IPS DF 6.9 (cell line): ENCODE measurements around the gene LGALS8.
A peak's percentile ranks its signal among the peaks of the same experiment; 100 is the strongest.

Experiments used
- DNase-seq: peaks from one replicate; pipeline ENCODE4 v3.0.0-alpha.2; 2013; ENCODE audit warnings: low read depth, low spot score
- H3K27ac ChIP-seq: one replicate; pipeline ENCODE4 v1.5.1; 2013; ENCODE audit warnings: low read length, control low read depth
- H3K27me3 ChIP-seq: 2 replicates; pipeline ENCODE4 v1.6.1; 2013; ENCODE audit warnings: mild to moderate bottlenecking, low read length; ENCODE audit not compliant: control insufficient read depth, insufficient read depth
- H3K36me3 ChIP-seq: 2 replicates; pipeline ENCODE4 v1.6.1; 2013; ENCODE audit warnings: low read length; ENCODE audit not compliant: control insufficient read depth, insufficient read depth
- H3K4me1 ChIP-seq: 2 replicates; pipeline ENCODE4 v1.6.1; 2013; ENCODE audit warnings: low read length; ENCODE audit not compliant: control insufficient read depth, insufficient read depth
- H3K4me3 ChIP-seq: 2 replicates; pipeline ENCODE4 v1.5.1; 2013; ENCODE audit warnings: mild to moderate bottlenecking, low read length
- H3K9me3 ChIP-seq: 2 replicates; pipeline ENCODE4 v1.6.1; 2013; ENCODE audit warnings: low read length, inconsistent platforms; ENCODE audit not compliant: control insufficient read depth, insufficient read depth
- WGBS: extraction: QIAGEN DNeasy Blood & Tissue Kit; methylation state at CpG from one replicate; pipeline ENCODE4 v1.1.7; 2013; ENCODE audit warnings: mixed read lengths, missing lambda C conversion rate; ENCODE audit not compliant: insufficient read length, insufficient coverage; 5-methylcytosine and 5-hydroxymethylcytosine counted together

The LGALS8 gene

DNA sequence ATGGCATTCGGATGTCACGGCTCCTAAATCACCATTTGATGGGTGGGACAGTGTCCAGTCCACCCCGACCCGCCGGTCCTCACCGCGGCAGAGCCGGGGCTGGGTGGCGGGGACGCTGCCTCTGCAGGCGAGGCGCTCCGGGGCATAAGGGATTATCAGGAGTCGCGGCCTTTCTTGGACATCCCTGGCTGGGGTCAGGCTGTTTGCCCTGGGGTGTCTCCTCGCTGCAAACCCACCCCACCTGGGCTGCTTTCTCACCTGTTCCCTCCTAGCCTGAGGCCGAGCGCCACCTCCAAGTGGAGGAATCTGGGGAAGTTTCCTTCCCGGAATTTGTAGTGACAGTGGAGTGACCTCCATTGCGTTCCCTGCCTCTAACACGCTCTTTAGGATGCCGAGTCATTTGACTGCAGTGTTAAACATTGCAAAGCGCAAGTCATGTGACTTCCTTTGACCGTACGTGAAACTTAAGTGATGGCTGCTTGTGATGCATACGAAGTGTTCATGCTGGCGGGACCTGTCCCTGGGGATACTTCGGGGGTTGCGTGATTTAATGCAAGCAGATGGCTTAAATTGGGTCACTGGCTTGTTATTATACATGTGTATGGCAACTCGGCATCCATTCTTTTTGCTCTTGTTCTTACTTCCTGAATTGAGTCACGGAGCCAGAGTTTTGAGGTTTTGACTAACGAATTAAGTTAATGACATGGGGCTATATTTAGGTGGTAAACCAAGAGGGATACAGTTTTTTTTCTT, 536 bp downstream of the LGALS8 start:
- Histone ChIP-seq H3K4me3 (peak overlapping the region; percentile 85), H3K36me3 (no peaks in the 10 kb centered on the region), H3K27me3 (0 out of 2 replicates have a peak, but pooled peaks cover 2% of the 10 kb centered on the region), H3K4me1 (peaks cover 2% of the 10 kb centered on the region; the same call in 1 of the 2 replicates), H3K27ac (no peak overlapping the region), H3K9me3 (no peaks in the 10 kb centered on the region)
- WGBS = no CpG with 5 or more reads among the region's 32 CpGs
- no peak for DNase-seq

DNA sequence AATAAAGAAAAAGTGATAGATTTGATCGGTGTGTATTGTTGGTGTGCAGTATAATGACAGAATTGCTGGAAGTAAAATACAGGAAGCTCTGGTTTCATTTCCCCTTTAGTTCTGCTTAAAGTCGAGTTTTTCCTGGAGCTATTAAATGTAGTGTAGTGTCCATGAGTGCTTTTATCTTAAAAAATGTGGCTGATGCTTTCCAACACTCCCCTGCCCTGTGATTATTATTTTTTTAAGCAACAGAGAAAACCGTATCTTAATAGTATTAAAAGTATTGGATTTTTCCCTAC, 1.1 kb downstream of the LGALS8 start:
- H3K4me1 ChIP-seq = peaks cover 2% of the 10 kb centered on the region; the same call in 1 of the 2 replicates
- DNase-seq = no peak
- no peak overlapping the region for H3K27ac ChIP-seq
- H3K4me3 ChIP-seq = no peak overlapping the region; the same call in 1 of the 2 replicates
- H3K27me3 ChIP-seq = 0 out of 2 replicates have a peak, but pooled peaks cover 2% of the 10 kb centered on the region
- H3K9me3 ChIP-seq = no peaks in the 10 kb centered on the region
- WGBS = 100% methylated on average over 1 of the region's 3 CpGs
- H3K36me3 ChIP-seq = no peaks in the 10 kb centered on the region

- H3K4me3 ChIP-seq = no peak overlapping the region
- no CpG with 5 or more reads among the region's 3 CpGs for WGBS
- no peaks in the 10 kb centered on the region for H3K36me3 ChIP-seq
- no peak for DNase-seq
- no peaks in the 10 kb centered on the region for H3K27me3 ChIP-seq
- no peaks in the 10 kb centered on the region for H3K9me3 ChIP-seq
- no peak overlapping the region for H3K27ac ChIP-seq
- peaks cover 2% of the 10 kb centered on the region; the same call in 1 of the 2 replicates for H3K4me1 ChIP-seq
These were observed 2.3 kb downstream of the LGALS8 start for GRCh38 chr1:236526079-236526478.

DNA sequence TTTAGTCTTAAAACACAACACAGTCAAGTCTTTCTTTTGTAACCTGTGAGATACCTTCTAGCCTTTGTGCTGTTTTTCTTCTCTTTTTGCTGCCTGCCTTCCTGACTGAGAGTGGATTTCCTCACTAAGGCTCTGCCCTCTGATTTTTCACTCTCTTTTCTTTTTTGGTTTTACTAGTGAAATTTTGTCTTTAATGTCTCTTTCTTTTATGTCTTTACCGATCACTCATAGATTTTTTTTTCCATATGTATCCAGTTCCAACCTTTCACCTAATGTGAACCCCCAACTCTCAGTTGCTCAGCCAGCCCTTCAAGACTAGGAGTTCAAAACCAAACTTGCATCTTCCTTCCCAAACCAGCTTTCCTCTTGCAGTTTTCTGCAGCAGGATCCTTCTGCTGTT, 6.5 kb downstream of the LGALS8 start:
- Histone ChIP-seq H3K36me3 (no peaks in the 10 kb centered on the region), H3K4me1 (no peaks in the 10 kb centered on the region), H3K27ac (no peak overlapping the region), H3K4me3 (no peak overlapping the region), H3K9me3 (no peaks in the 10 kb centered on the region), H3K27me3 (no peaks in the 10 kb centered on the region)
- DNase-seq = no peak
- WGBS = no CpG with 5 or more reads among the region's 1 CpG

GRCh38 chr1:236530959-236531358, 7.2 kb downstream of the LGALS8 start:
- H3K27ac ChIP-seq = no peak overlapping the region
- no peak overlapping the region for H3K4me3 ChIP-seq
- no peaks in the 10 kb centered on the region for H3K4me1 ChIP-seq
- H3K27me3 ChIP-seq = no peaks in the 10 kb centered on the region
- DNase-seq = no peak
- H3K36me3 ChIP-seq = no peaks in the 10 kb centered on the region
- H3K9me3 ChIP-seq = no peaks in the 10 kb centered on the region
- no CpG with 5 or more reads among the region's 5 CpGs for WGBS

- Histone ChIP-seq H3K27ac (no peak overlapping the region), H3K27me3 (no peaks in the 10 kb centered on the region), H3K36me3 (no peaks in the 10 kb centered on the region), H3K4me3 (no peak overlapping the region), H3K4me1 (no peaks in the 10 kb centered on the region), H3K9me3 (no peaks in the 10 kb centered on the region)
- WGBS = no CpG with 5 or more reads among the region's 4 CpGs
- DNase-seq = no peak
These were observed 9.1 kb downstream of the LGALS8 start for GRCh38 chr1:236532850-236533249.

- Histone ChIP-seq H3K9me3 (no peaks in the 10 kb centered on the region), H3K36me3 (no peaks in the 10 kb centered on the region), H3K27ac (no peak overlapping the region), H3K4me3 (no peak overlapping the region), H3K27me3 (no peaks in the 10 kb centered on the region), H3K4me1 (no peaks in the 10 kb centered on the region)
- DNase-seq = no peak
- no CpG with 5 or more reads among the region's 4 CpGs for WGBS
These were observed 10.4 kb downstream of the LGALS8 start for GRCh38 chr1:236534151-236534651.

DNA sequence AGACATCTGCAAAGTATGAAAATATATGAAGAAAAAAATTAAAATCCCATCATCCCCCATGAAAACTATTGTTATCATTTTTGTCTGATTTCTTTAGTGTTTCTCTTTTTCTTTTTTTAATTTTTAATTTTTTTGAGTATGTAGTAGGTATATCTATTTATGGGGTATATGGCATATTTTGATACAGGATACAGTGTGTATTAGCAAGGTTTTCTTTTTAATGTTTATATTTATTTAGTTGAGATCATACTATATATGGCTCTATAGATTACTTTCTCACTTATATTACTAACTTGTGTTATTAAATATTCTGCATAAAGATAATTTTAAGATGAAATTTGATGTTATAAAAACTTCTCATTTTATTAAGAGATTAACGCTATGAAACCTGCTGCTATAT, 11.4 kb downstream of the LGALS8 start:
- no peak overlapping the region for H3K27ac ChIP-seq
- H3K4me1 ChIP-seq = no peaks in the 10 kb centered on the region
- no peaks in the 10 kb centered on the region for H3K27me3 ChIP-seq
- H3K9me3 ChIP-seq = no peaks in the 10 kb centered on the region
- no peaks in the 10 kb centered on the region for H3K36me3 ChIP-seq
- no peak for DNase-seq
- WGBS = no CpG with 5 or more reads among the region's 1 CpG
- H3K4me3 ChIP-seq = no peak overlapping the region

DNA sequence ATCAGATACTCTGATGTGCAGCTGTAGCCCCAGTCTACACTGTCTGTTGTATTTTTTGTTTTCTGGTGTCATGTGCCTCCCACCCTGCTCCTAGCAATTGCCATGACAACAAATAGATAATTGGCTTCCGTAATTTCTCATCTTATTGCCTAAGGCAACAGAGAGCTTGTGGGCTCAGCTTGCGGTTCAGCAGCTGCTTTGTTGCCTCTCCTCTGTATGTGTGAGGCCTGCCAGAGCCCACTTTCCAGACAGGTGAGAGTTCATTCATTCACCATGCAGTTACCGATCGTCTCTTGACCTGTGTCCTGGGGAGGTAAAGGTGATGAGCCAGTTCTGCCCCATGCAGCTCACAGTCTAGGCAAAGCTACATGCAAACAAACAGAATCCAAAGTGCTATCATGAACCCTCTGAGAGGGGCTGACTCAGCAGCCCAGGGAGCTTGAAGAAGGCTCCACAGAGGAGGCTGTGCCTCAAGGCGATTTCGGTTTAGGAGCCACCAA, 11.9 kb downstream of the LGALS8 start:
- Histone ChIP-seq H3K36me3 (no peaks in the 10 kb centered on the region), H3K27me3 (no peaks in the 10 kb centered on the region), H3K27ac (no peak overlapping the region), H3K4me1 (no peaks in the 10 kb centered on the region), H3K9me3 (no peaks in the 10 kb centered on the region), H3K4me3 (no peak overlapping the region)
- DNase-seq = no peak
- WGBS = no CpG with 5 or more reads among the region's 6 CpGs

DNA sequence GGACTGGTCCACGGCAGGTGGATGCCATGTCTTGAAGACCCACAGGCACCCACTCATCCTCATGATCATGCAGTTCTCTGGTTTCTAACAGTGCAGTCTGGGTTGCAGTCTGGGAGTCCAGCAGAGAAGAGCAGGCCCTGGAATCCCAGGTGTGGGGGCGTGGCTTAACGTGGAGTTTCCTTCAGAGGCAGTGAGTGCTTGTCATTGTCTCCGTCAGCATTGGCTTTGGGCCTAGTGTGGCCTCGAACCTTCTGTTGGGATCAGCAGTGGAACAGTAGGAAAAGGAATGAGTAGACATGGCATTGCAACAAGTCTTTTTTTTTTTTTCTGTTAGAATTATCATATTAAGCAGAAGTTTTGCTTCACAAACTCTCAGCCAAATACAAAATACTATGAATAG, 12.8 kb downstream of the LGALS8 start:
- no peaks in the 10 kb centered on the region for H3K36me3 ChIP-seq
- no peak overlapping the region for H3K4me3 ChIP-seq
- WGBS = no CpG with 5 or more reads among the region's 5 CpGs
- no peaks in the 10 kb centered on the region for H3K4me1 ChIP-seq
- H3K27me3 ChIP-seq = no peaks in the 10 kb centered on the region
- H3K9me3 ChIP-seq = no peaks in the 10 kb centered on the region
- no peak overlapping the region for H3K27ac ChIP-seq
- no peak for DNase-seq
